ENCODE data around the gene SDHC. TPM values are rescaled to one million over a fixed set of nuclear protein-coding genes. Genes with fewer than 3 reads are reported as not detected.

SDHC gene
- total and polyA plus RNA-seq, 2 experiments from 2014 or later: 84.4 to 107 TPM

DNA sequence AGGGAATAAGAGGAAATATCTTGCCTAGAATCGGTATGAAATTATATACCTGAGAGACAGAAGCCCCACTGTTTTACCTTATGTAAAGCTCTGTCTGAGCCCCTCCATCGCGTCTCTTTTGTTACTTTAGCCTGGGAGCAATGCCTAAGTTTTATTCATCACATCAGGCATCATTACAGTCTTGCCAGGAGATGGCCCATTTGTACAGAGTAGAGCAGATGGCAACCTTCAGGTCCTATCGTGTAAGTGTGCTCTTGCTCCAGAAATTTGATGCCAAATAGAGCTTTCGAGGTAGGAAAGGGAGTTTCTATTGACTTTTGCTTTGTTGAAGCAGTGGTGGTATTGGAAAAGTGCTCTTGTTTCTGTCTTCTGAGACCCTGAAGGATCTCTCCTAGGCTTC, 28.6 kb downstream of the SDHC start:
- Histone ChIP-seq H2AFZ (no peak overlapping the region), H3K27me3 (ENCODE audit: insufficient read depth) (no peaks in the 10 kb centered on the region), H3K4me3 (no peak overlapping the region), H3K4me2 (no peak overlapping the region), H4K20me1 (replicated peaks; ENCODE audit: insufficient read depth) (0 out of 2 replicates have a peak, but pooled peaks cover 3% of the 10 kb centered on the region), H3K27ac (ENCODE audit: low read depth) (no peak overlapping the region), H3F3A (replicated peaks; ENCODE audit: low read depth) (0 out of 2 replicates have a peak, but pooled peaks cover 3% of the 10 kb centered on the region), H3K79me2 (replicated peaks; ENCODE audit: insufficient read depth) (no peaks in the 10 kb centered on the region), H3K36me3 (ENCODE audit: insufficient read depth) (peaks cover 14% of the 10 kb centered on the region), H3K9me2 (ENCODE audit: insufficient read depth) (no peaks in the 10 kb centered on the region), H3K4me1 (ENCODE audit: insufficient read depth) (no peaks in the 10 kb centered on the region)
- DNase-seq (ENCODE audit: low spot score): no peak
- no peaks in the 10 kb centered on the region for H3K9me3 Mint-ChIP-seq
- no peak for ATAC-seq
- TF ChIP-seq NANOG (IDR thresholded peaks at IDR 0.05; ENCODE audit: borderline replicate concordance) (no peak), ZNF331 (CRISPR knock-in tag; IDR thresholded peaks at IDR 0.05; ENCODE audit: low read depth) (no peak), EZH2 (IDR thresholded peaks at IDR 0.05; ENCODE audit: low read depth, unreplicated experiment) (no peak), POLR2AphosphoS5 (IDR thresholded peaks at IDR 0.05; ENCODE audit: low read depth) (no peak), JUNB (IDR thresholded peaks at IDR 0.05; ENCODE audit: unreplicated experiment) (no peak), CREB1 (CRISPR knock-in tag; IDR thresholded peaks at IDR 0.05; ENCODE audit: low read depth) (no peak)
- TF ChIP-seq, protein P1, sequence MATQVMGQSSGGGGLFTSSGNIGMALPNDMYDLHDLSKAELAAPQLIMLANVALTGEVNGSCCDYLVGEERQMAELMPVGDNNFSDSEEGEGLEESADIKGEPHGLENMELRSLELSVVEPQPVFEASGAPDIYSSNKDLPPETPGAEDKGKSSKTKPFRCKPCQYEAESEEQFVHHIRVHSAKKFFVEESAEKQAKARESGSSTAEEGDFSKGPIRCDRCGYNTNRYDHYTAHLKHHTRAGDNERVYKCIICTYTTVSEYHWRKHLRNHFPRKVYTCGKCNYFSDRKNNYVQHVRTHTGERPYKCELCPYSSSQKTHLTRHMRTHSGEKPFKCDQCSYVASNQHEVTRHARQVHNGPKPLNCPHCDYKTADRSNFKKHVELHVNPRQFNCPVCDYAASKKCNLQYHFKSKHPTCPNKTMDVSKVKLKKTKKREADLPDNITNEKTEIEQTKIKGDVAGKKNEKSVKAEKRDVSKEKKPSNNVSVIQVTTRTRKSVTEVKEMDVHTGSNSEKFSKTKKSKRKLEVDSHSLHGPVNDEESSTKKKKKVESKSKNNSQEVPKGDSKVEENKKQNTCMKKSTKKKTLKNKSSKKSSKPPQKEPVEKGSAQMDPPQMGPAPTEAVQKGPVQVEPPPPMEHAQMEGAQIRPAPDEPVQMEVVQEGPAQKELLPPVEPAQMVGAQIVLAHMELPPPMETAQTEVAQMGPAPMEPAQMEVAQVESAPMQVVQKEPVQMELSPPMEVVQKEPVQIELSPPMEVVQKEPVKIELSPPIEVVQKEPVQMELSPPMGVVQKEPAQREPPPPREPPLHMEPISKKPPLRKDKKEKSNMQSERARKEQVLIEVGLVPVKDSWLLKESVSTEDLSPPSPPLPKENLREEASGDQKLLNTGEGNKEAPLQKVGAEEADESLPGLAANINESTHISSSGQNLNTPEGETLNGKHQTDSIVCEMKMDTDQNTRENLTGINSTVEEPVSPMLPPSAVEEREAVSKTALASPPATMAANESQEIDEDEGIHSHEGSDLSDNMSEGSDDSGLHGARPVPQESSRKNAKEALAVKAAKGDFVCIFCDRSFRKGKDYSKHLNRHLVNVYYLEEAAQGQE (IDR thresholded peaks at IDR 0.05; ENCODE audit: unreplicated experiment): no peak
- TF ChIP-seq, protein P2, sequence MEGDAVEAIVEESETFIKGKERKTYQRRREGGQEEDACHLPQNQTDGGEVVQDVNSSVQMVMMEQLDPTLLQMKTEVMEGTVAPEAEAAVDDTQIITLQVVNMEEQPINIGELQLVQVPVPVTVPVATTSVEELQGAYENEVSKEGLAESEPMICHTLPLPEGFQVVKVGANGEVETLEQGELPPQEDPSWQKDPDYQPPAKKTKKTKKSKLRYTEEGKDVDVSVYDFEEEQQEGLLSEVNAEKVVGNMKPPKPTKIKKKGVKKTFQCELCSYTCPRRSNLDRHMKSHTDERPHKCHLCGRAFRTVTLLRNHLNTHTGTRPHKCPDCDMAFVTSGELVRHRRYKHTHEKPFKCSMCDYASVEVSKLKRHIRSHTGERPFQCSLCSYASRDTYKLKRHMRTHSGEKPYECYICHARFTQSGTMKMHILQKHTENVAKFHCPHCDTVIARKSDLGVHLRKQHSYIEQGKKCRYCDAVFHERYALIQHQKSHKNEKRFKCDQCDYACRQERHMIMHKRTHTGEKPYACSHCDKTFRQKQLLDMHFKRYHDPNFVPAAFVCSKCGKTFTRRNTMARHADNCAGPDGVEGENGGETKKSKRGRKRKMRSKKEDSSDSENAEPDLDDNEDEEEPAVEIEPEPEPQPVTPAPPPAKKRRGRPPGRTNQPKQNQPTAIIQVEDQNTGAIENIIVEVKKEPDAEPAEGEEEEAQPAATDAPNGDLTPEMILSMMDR (conservative IDR thresholded peaks at IDR 0.05; ENCODE audit: low read depth in 2 of 2): no peak
- TF ChIP-seq, protein P3, sequence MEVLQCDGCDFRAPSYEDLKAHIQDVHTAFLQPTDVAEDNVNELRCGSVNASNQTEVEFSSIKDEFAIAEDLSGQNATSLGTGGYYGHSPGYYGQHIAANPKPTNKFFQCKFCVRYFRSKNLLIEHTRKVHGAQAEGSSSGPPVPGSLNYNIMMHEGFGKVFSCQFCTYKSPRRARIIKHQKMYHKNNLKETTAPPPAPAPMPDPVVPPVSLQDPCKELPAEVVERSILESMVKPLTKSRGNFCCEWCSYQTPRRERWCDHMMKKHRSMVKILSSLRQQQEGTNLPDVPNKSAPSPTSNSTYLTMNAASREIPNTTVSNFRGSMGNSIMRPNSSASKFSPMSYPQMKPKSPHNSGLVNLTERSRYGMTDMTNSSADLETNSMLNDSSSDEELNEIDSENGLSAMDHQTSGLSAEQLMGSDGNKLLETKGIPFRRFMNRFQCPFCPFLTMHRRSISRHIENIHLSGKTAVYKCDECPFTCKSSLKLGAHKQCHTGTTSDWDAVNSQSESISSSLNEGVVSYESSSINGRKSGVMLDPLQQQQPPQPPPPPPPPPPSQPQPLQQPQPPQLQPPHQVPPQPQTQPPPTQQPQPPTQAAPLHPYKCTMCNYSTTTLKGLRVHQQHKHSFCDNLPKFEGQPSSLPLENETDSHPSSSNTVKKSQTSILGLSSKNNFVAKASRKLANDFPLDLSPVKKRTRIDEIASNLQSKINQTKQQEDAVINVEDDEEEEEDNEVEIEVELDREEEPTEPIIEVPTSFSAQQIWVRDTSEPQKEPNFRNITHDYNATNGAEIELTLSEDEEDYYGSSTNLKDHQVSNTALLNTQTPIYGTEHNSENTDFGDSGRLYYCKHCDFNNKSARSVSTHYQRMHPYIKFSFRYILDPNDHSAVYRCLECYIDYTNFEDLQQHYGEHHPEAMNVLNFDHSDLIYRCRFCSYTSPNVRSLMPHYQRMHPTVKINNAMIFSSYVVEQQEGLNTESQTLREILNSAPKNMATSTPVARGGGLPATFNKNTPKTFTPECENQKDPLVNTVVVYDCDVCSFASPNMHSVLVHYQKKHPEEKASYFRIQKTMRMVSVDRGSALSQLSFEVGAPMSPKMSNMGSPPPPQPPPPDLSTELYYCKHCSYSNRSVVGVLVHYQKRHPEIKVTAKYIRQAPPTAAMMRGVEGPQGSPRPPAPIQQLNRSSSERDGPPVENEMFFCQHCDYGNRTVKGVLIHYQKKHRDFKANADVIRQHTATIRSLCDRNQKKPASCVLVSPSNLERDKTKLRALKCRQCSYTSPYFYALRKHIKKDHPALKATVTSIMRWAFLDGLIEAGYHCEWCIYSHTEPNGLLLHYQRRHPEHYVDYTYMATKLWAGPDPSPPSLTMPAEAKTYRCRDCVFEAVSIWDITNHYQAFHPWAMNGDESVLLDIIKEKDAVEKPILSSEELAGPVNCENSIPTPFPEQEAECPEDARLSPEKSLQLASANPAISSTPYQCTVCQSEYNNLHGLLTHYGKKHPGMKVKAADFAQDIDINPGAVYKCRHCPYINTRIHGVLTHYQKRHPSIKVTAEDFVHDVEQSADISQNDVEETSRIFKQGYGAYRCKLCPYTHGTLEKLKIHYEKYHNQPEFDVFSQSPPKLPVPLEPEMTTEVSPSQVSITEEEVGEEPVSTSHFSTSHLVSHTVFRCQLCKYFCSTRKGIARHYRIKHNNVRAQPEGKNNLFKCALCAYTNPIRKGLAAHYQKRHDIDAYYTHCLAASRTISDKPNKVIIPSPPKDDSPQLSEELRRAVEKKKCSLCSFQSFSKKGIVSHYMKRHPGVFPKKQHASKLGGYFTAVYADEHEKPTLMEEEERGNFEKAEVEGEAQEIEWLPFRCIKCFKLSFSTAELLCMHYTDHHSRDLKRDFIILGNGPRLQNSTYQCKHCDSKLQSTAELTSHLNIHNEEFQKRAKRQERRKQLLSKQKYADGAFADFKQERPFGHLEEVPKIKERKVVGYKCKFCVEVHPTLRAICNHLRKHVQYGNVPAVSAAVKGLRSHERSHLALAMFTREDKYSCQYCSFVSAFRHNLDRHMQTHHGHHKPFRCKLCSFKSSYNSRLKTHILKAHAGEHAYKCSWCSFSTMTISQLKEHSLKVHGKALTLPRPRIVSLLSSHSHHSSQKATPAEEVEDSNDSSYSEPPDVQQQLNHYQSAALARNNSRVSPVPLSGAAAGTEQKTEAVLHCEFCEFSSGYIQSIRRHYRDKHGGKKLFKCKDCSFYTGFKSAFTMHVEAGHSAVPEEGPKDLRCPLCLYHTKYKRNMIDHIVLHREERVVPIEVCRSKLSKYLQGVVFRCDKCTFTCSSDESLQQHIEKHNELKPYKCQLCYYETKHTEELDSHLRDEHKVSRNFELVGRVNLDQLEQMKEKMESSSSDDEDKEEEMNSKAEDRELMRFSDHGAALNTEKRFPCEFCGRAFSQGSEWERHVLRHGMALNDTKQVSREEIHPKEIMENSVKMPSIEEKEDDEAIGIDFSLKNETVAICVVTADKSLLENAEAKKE (CRISPR knock-in tag; IDR thresholded peaks at IDR 0.05): no peak
- peaks cover 57% of the 10 kb centered on the region for H3K36me3 Mint-ChIP-seq (ENCODE audit: low read depth)
- no peak overlapping the region for H3K4me3 Mint-ChIP-seq
- no peak overlapping the region for H3K27ac Mint-ChIP-seq
- H3K4me1 Mint-ChIP-seq: no peaks in the 10 kb centered on the region
- H3K27me3 Mint-ChIP-seq (ENCODE audit: insufficient read depth, low read depth, poor library complexity): peaks cover 1% of the 10 kb centered on the region

Data from GM23338 (cell line).